MCF 10A (cell line): ENCODE measurements around the gene GEN1. TPM values are rescaled to one million over a fixed set of nuclear protein-coding genes. Genes with fewer than 3 reads are reported as not detected.

Experiments
- Bru-seq: library from RNA; stranded (reverse); fragments of 400-500 nt; gene quantifications from one replicate; lab custom pipeline; 2021; lab: Mats Ljungman, UMichigan
- BruChase-seq, 2 experiments: library from RNA; stranded (reverse); fragments of 400-500 nt; gene quantifications; one replicate each; lab custom pipeline; 2021; lab: Mats Ljungman, UMichigan
- BruUV-seq: library from RNA; stranded (reverse); fragments of 400-500 nt; replicated peaks from 2 replicates; lab custom pipeline; 2021; lab: Mats Ljungman, UMichigan
- CTCF ChIA-PET: fragments of 300-600 bp; sonication (Branson Sonifier 250); formaldehyde crosslinking; extraction: SDS; loops from one replicate; lab custom pipeline; 2021; ENCODE audit warnings: antibody characterized with exemption, inconsistent platforms; lab: Yijun Ruan, JAX
- POLR2A ChIA-PET: fragments of 300-600, 350-650 bp; sonication (Branson Sonifier 250); formaldehyde crosslinking; extraction: SDS; loops from one replicate; lab custom pipeline; 2020; ENCODE audit warnings: antibody characterized with exemption, inconsistent platforms; lab: Yijun Ruan, JAX
- DNase-seq: peaks from one replicate; pipeline ENCODE4 v3.0.0-alpha.2; 2018; ENCODE audit not compliant: unreplicated experiment
- H3K27ac Mint-ChIP-seq: one replicate; pipeline ENCODE4 v1.8.0; 2022; ENCODE audit warnings: mild to moderate bottlenecking, low read depth, mixed read lengths; ENCODE audit not compliant: unreplicated experiment
- H3K27me3 Mint-ChIP-seq: one replicate; pipeline ENCODE4 v1.8.0; 2022; ENCODE audit warnings: mixed read lengths; ENCODE audit not compliant: insufficient read depth, unreplicated experiment
- H3K36me3 Mint-ChIP-seq: one replicate; pipeline ENCODE4 v1.8.0; 2022; ENCODE audit warnings: mild to moderate bottlenecking, moderate library complexity, mixed read lengths; ENCODE audit not compliant: insufficient read depth, unreplicated experiment
- H3K4me1 Mint-ChIP-seq: one replicate; pipeline ENCODE4 v1.8.0; 2022; ENCODE audit warnings: mixed read lengths; ENCODE audit not compliant: insufficient read depth, unreplicated experiment
- H3K4me3 Mint-ChIP-seq: one replicate; pipeline ENCODE4 v1.8.0; 2022; ENCODE audit warnings: mild to moderate bottlenecking, moderate library complexity, mixed read lengths; ENCODE audit not compliant: unreplicated experiment
- H3K9me3 Mint-ChIP-seq: one replicate; pipeline ENCODE4 v1.8.0; 2022; ENCODE audit warnings: mixed read lengths; ENCODE audit not compliant: unreplicated experiment
- CTCF ChIP-seq: fragments of 200-600 bp; IDR thresholded peaks from one replicate; pipeline ENCODE4 v1.8.0; 2022; ENCODE audit warnings: antibody characterized with exemption, mild to moderate bottlenecking; ENCODE audit not compliant: unreplicated experiment
- intact Hi-C: fragments of 100-400 bp; cut with micrococcal nuclease; formaldehyde crosslinking; loops from 2 replicates; pipeline ENCODE4 v1.14.1; 2022
- long read RNA-seq: library from polyadenylated mRNA; stranded (forward); transcript quantifications from one replicate; pipeline ENCODE4 v2.0.0, GENCODE V29; 2022
- total RNA-seq: library from RNA; stranded (reverse); gene quantifications from 2 replicates; pipeline ENCODE4 v1.2.3, GENCODE V29; 2022

GEN1 gene
- 13.5 and 19.8 TPM in 2 replicates for total RNA-seq
- Bru-seq, nascent RNA = percentile 78 among the genes with signal in this experiment
- BruChase-seq, experiment 1, labeled RNA remaining after a 6-hour chase = percentile 74 among the genes with signal in this experiment
- BruChase-seq, experiment 2, labeled RNA remaining after a 2-hour chase = percentile 90 among the genes with signal in this experiment
- long read RNA-seq, full-length matches to known transcripts = 6 of 18 reads
- long read RNA-seq, partial matches to known transcripts = 3 of 18 reads
- long read RNA-seq, other reads (novel, unspliced or antisense) = 9 of 18 reads

DNA sequence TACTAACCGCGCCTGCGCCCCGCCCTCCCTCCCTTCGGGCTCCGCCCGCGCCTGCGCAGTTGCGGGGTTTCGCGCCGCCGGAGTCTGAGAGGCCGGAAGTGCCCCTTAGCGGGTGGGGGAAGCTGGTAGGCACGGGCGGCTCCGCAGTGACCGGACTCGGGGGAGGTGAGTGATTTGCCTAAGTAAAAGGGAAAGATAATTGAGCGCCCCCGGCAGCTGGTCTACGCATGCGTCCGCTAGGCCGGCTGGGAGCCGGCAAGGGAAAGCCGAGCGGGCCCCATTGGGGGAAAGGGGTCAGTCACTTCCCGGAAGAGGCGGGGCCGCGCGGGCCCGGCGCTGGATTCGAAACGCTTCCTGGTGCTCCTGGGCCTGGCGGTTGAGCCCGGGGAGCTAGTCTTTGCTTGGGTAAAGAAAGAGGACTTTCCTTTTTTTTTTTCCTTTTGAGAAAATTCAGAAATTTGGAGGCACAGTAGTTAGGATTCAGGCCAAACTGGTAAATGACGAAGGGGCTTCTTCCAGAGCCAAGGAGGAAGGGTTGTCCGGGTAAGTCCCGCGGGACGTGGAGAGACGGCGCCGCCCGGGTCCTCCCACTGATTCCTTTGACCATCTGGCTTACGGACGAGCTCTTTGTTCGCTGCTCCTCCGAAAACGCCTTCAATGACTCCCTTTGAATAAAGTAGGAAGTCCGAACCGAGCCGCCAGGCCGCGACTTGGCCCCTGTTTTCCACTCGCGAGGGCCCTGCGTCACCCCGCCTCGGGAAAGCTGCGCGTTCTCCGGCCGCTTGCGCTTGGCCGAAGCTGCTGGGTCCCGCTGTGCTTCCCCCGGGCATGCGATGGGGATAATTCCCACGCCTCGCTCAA, at the start of gene GEN1, which contains the start of gene SMC6:
TSS of gene GEN1 (plus strand) at position 336 of the 861 bp plus-strand sequence. CDS start 5,806 bp downstream, outside the sequence.
TSS of gene SMC6 (minus strand) at position 8 of the 861 bp plus-strand sequence. CDS start 7,864 bp downstream, outside the sequence.
- peak within 1 kb of the TSS; percentile 97 for H3K27ac Mint-ChIP-seq
- TF ChIP-seq CTCF = no peak
- no peaks in the 10 kb centered on the region for H3K9me3 Mint-ChIP-seq
- H3K4me3 Mint-ChIP-seq = peak within 1 kb of the TSS; percentile 82
- intact Hi-C loops = no loop called here
- H3K36me3 Mint-ChIP-seq = no peaks in the 10 kb centered on the region
- peak; percentile 91 for DNase-seq
- no peaks in the 10 kb centered on the region for H3K27me3 Mint-ChIP-seq
- CTCF ChIA-PET = interaction anchor here (0.6 to 5.0 kb wide), 12 partner anchors 22 to 1075 kb away, joined by 3 to 53 read pairs (median 3); partner anchors contain the start of gene MSGN1
- peaks cover 34% of the 10 kb centered on the region for H3K4me1 Mint-ChIP-seq
- POLR2A ChIA-PET = interaction anchor here (0.5 to 5.9 kb wide), 6 partner anchors 8 to 283 kb away, joined by 3 to 136 read pairs (median 5); partner anchors contain the start of gene MSGN1
- BruUV-seq = no TSS peak

- DNase-seq = no peak
- no peak overlapping the region for H3K4me3 Mint-ChIP-seq
- intact Hi-C loops = no loop called here
- H3K27ac Mint-ChIP-seq = no peak overlapping the region
- no TSS peak for BruUV-seq
- ChIA-PET CTCF (interaction anchor here (0.5 to 0.7 kb wide), 3 partner anchors 12 to 54 kb away, joined by 3 to 4 read pairs (median 3); no protein-coding TSS in a partner anchor), POLR2A (no interaction called here)
- H3K36me3 Mint-ChIP-seq = peaks cover 23% of the 10 kb centered on the region
- no peaks in the 10 kb centered on the region for H3K9me3 Mint-ChIP-seq
- H3K27me3 Mint-ChIP-seq = no peaks in the 10 kb centered on the region
- TF ChIP-seq CTCF = no peak
- H3K4me1 Mint-ChIP-seq = no peaks in the 10 kb centered on the region
Measured at GRCh38 chr2:17706845-17707244, 47.1 kb upstream of the GEN1 start.

DNA sequence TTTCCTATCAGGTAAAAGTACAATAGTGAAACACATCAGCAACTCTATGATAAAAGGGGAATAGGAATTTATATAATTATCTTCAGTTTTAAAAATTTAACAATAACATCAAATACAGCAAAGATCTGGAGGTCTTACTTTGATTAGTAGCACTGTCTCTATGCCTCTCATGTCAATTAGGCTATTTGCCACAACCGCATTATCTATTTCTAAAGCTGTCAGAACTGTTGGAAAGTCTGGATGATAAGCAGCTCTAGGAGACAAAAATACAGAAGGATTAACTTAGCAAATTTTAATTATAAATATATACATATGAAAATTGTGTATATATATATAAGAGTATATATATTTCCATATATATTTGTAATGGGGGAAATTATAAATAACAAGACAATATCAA, 45.4 kb upstream of the GEN1 start:
- intact Hi-C loops = no loop called here
- no peak for DNase-seq
- CTCF ChIA-PET = interaction anchor here (0.7 to 2.3 kb wide), 6 partner anchors 11 to 1101 kb away, joined by 3 to 23 read pairs (median 3); no protein-coding TSS in a partner anchor

More for the DNA sequence above, 45.4 kb upstream of the GEN1 start:
- Mint-ChIP-seq H3K9me3 (no peaks in the 10 kb centered on the region), H3K27me3 (no peaks in the 10 kb centered on the region), H3K4me3 (no peak overlapping the region), H3K27ac (no peak overlapping the region), H3K36me3 (peaks cover 32% of the 10 kb centered on the region), H3K4me1 (no peaks in the 10 kb centered on the region)
- no TSS peak for BruUV-seq
- POLR2A ChIA-PET = no interaction called here
- no peak for TF ChIP-seq CTCF
